Endothelial cell of umbilical vein (primary cell): Measurements from ENCODE around the gene RAB10.

Experiments
- EZH2 ChIP-seq: IDR thresholded peaks from 2 replicates; pipeline ENCODE4 v1.6.1; 2012; ENCODE audit warnings: borderline replicate concordance, low read depth, mild to moderate bottlenecking, moderate library complexity, low read length, inconsistent platforms; ENCODE audit not compliant: severe bottlenecking
- JUN ChIP-seq: IDR thresholded peaks from 2 replicates; pipeline ENCODE4 v1.6.1; 2011; ENCODE audit warnings: borderline replicate concordance, low read depth; ENCODE audit not compliant: insufficient read length, insufficient read depth
- POLR2AphosphoS5 ChIP-seq: IDR thresholded peaks from 2 replicates; pipeline ENCODE4 v1.6.1; 2012; ENCODE audit warnings: low read depth, mild to moderate bottlenecking, control low read depth, low read length, moderate library complexity; ENCODE audit not compliant: insufficient read depth
- TF ChIP-seq, protein P1 (sequence below), 2 donors: IDR thresholded peaks; 1 replicate in 1 of 2; 2 replicates in 1 of 2; pipeline ENCODE4 v1.5.1; 2011; ENCODE audit warnings: low read length in 2 of 2, mild to moderate bottlenecking in 2 of 2, moderate library complexity in 2 of 2, control low read depth in 1 of 2, inconsistent platforms in 1 of 2, low read depth in 1 of 2; ENCODE audit not compliant: insufficient read depth in 1 of 2; ENCODE audit errors: extremely low read depth in 1 of 2

DNA sequence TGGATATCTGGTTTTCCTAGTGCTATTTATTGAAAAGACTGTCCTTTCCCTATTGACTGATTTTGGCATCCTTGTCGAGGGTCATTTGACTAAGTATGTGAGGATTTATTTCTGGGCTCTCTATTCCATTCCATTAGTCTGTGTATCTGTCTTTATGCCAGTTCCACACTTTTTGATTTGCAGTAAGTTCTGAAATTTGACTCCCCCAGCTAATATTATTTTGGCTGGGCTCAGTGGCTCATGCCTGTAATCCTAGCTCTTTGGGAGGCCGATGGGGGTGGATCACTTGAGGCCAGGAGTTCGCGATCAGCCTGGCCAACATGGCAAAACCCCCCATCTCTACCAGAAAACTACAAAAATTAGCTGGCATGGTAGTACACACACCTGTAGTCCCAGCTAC, 92.2 kb downstream of the RAB10 start:
- TF ChIP-seq, protein P1, sequence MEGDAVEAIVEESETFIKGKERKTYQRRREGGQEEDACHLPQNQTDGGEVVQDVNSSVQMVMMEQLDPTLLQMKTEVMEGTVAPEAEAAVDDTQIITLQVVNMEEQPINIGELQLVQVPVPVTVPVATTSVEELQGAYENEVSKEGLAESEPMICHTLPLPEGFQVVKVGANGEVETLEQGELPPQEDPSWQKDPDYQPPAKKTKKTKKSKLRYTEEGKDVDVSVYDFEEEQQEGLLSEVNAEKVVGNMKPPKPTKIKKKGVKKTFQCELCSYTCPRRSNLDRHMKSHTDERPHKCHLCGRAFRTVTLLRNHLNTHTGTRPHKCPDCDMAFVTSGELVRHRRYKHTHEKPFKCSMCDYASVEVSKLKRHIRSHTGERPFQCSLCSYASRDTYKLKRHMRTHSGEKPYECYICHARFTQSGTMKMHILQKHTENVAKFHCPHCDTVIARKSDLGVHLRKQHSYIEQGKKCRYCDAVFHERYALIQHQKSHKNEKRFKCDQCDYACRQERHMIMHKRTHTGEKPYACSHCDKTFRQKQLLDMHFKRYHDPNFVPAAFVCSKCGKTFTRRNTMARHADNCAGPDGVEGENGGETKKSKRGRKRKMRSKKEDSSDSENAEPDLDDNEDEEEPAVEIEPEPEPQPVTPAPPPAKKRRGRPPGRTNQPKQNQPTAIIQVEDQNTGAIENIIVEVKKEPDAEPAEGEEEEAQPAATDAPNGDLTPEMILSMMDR (IDR thresholded peaks at IDR 0.05; ENCODE audit: extremely low read depth in 1 of 2, insufficient read depth in 1 of 2, low read depth in 1 of 2, low read length in 2 of 2): no peak
- no peak for TF ChIP-seq EZH2
- TF ChIP-seq POLR2AphosphoS5: no peak
- no peak for TF ChIP-seq JUN
